NCI-H1436 treated with DMSO at 0.1 percent for 48 hours (cell line): ENCODE measurements around the gene ODAD3.
"Not testable (repeated sequence)": the region's sequence is repeated elsewhere in the genome, so short reads cannot be mapped to it uniquely, and the experiment has no call there.

ENCODE experiments used
- DNase-seq: peaks from one replicate; lab custom pipeline; 2025; lab: John Stamatoyannopoulos, UW

The ODAD3 gene

GRCh38 chr19:11460207-11460606 lies 25.3 kb upstream of the ODAD3 start:
- no peak for DNase-seq

DNA sequence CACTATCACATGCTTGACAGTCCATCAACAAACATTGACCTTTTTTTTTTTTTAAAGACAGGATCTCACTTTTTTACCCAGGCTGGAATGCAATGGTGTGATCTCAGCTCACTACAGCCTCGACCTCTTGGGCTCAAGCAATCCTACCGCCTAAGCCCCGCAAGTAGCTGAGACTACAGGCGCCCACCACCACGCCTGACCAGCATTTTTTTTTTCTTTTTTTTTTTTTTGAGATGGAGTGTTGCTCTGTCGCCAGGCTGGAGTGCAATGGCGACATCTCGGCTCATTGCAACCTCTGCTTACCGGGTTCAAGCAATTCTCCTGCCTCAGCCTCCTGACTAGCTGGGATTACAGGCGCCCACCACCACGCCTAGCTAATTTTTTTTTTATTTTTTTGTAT lies 24.0 kb upstream of the ODAD3 start:
- not testable (repeated sequence) for DNase-seq

GRCh38 chr19:11458236-11458900 lies 23.4 kb upstream of the ODAD3 start:
- DNase-seq, result no peak

DNA sequence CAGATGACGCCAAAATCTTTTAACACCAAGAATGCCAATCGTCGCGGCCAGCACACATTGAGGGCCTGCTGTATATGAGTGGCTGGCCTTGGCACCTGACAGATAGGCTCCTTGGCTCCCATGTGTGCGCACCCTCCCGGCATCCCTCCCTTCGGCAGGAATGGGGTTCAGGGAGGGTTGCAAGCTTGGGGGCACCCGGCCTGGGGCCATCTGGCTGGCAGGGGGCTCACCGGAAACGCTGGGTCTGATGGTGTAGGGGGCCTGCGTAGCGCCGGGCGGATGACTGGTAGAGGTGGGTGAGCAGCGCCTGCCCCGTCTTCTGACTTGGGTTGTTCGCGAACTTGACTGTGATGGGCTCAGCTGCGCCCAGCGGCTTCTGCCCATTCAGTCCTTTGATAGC lies 22.9 kb upstream of the ODAD3 start:
- DNase-seq, result no peak

GRCh38 chr19:11457115-11457514 lies 22.2 kb upstream of the ODAD3 start:
- no peak for DNase-seq

DNA sequence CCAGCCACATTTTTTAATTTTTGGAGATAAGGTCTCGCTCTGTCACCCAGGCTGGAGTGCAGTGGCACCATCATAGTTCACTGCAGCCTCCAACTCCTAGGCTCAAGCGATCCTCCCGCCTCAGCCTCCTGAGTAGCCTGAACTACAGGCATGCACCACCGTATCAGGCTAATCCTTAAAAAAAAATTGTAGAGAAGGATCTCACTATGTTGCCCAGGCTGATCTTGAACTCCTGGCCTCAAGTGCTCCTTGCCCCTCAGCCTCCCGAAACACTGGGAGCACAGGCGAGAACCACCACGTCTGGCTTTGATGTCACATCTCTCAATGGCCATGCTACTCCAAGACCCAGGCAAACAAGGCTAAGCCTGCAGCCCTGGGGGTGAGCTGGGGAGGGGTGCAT lies 21.7 kb upstream of the ODAD3 start:
- no peak for DNase-seq

DNA sequence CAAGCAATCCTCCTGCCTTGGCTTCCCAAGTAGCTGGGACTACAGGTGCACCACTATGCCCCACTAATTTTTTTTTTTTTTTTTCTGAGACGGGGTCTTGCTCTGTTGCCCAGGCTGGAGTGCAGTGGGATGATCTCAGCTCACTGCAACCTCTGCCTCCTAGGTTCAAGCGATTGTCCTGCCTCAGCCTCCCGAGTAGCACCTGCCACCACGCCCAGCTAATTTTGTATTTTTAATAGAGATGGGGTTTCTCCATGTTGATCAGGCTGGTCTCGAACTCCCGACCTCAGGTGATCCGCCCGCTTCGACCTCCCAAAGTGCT lies 20.3 kb upstream of the ODAD3 start:
- DNase-seq, result not testable (repeated sequence)

- no peak for DNase-seq
These were observed 18.8 kb upstream of the ODAD3 start for GRCh38 chr19:11453468-11454341.

GRCh38 chr19:11452620-11453310 lies 17.8 kb upstream of the ODAD3 start:
- DNase-seq, result no peak

- no peak for DNase-seq
These were observed 17.1 kb upstream of the ODAD3 start for GRCh38 chr19:11451871-11452619.

DNA sequence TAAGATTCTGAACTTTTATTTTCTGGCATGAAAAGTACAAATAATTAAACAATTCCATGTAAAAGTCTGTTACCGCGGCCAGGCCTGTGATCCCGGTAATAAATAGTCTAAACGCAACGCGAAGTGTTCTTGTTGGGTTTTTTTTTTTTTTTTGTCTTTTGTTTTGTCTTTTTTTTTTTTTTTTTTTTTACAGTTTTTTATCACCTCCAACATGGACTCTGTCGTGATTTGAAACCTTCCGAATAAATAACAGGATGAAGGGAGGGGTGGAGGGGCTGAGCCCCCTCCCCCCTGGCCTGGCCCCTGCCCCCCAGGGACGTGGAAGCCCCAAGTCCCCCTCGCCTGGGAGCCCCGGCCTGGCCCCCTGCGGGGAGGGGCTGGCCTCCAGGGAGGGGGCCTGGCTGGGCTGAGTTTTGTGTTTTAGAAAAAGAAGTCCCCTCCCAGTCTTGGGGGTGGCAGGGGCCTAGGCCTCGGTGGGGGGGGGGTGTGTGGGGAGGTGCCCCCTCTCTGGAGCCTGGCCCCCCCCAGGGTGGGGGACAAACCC lies 16.5 kb upstream of the ODAD3 start:
- no peak for DNase-seq

DNA sequence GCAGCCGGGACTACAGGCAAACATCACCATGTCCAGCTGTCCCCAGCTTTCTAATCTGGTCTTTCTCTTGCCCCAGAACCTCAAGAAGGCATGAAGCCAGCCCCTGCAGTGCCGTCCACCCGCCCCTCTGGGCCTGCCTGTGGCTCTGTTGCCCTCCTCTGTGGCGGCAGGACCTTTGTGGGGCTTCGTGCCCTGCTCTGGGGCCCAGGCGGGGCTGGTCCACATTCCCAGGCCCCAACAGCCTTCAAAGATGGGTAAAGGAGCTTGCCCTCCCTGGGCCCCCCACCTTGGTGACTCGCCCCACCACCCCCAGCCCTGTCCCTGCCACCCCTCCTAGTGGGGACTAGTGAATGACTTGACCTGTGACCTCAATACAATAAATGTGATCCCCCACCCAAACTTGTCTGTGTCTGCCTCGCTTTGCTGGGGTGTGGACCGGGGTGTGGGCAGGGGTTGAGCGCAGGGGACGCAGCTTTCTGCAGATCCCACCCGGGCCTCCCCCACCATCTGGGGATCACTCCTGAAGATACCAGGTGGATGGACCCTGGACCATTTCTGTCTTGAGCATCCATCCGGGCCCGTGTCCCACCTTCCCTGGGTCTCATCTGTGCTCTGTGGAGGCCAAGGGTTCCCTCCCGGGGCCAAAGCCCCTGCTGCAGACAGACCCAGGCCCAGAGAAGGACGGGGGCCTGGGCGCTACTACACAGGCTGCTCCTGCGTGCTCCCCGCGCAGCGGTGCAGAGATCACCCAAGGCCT lies 15.8 kb upstream of the ODAD3 start:
- no peak for DNase-seq

DNA sequence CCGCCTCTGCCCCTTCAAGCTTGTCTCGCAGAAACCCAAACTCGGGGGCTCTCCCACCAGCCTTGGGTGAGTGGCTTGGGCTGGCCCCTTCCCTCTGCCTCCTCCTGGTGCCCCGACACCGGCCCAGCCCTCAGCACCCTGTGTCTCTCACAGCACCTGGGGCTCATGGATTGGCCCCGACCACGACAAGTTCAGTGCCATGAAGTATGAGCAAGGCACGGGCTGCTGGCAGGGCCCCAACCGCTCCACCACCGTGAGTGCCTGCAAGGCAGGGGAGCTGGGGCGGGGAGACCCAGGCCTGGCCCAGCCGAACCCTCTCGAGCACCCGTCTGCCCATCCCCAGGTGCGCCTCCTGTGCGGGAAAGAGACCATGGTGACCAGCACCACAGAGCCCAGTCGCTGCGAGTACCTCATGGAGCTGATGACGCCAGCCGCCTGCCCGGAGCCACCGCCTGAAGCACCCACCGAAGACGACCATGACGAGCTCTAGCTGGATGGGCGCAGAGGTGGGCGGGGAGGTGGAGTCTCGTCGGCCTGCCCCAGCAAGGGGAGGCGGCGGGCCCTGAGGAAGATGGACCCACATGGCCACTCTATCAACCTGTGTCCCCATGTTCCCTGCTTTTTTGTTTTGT lies 14.1 kb upstream of the ODAD3 start:
- DNase-seq, result no peak

DNA sequence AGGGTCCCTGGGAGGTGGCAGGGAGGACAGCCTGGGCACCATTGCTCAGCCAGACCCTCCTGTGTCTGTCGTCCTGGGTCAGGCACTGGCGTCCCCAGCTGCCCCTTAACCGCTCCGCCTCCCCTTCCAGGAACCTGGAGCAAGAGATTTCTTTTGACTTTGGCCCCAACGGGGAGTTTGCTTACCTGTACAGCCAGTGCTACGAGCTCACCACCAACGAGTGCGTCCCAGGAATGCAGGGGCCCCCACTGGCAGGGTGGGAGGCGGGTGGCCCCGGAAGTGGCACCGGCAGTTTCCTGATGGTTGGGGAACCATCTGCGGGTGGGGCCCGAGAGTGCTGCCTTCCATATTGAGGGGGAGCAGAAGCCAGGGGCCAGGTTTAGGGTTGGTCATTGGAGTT lies 13.5 kb upstream of the ODAD3 start:
- DNase-seq, result no peak

- DNase-seq, result no peak
These were observed 12.7 kb upstream of the ODAD3 start for GRCh38 chr19:11447347-11448262.

GRCh38 chr19:11446652-11447301 lies 11.9 kb upstream of the ODAD3 start:
- no peak for DNase-seq

GRCh38 chr19:11446271-11446651 lies 11.3 kb upstream of the ODAD3 start:
- DNase-seq, result no peak

DNA sequence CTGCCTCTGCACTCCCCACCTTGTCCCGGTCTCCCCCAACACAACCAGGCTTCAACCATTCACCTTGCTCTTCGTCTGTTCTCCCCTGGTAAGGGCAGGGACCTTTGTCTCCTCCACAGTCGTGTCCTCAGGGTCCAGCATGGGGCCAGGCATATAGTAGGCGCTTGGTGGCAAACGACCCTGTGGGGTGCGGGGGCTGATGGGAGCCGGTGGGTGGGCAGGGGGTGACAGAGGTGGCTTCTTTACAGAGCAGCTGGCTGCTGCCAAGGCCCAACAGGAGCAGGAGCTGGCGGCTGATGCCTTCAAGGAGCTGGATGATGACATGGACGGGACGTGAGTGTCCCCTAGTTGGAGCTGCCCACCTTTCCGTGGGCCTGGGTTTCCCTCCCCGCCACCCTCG lies 10.2 kb upstream of the ODAD3 start:
- no peak for DNase-seq

DNA sequence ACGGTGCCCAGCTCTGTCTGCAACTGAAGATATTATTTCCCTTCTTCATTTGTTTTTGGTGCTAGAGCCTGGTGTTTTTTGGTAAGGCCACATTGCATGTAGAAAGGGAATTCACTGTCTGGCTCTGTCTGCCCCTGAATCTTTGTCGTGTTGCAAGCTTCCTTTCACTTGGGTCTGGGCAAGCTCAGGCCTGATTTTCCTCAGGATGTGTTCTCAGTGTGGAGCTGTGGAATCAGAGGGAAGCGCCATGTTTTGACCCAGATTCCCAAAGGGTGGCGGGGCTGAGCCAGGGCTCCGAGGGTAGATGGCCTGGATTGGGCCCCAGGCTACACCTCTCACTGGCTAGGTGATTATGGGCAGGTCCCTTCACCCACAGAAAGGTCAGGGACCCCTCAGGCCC lies 9.1 kb upstream of the ODAD3 start:
- no peak for DNase-seq
